ENCODE measurements around the gene PRKACG. TPM values are rescaled to one million over a fixed set of nuclear protein-coding genes. Genes with fewer than 3 reads are reported as not detected.
A peak's percentile ranks its signal among the peaks of the same experiment; 100 is the strongest.

PRKACG gene
- total RNA-seq, 3 donors from 2014 or later (not counting 1 experiment from before 2014, with no cell fraction given): not detected

- H3K4me3 ChIP-seq (ENCODE audit: low read length): no peak overlapping the region
- Mint-ChIP-seq H3K27ac (no peak overlapping the region), H3K4me1 (peaks cover 17 to 18% of the 10 kb centered on the region in 2 donors), H3K4me3 (no peak overlapping the region), H3K9me3 (no peaks in the 10 kb centered on the region), H3K36me3 (no peaks in the 10 kb centered on the region), H3K27me3 (ENCODE audit: low read depth in 2 of 2) (peaks cover 0 to 3% of the 10 kb centered on the region in 2 donors)
- ATAC-seq: no peak
- 76% methylated on average over 8 of the region's 8 CpGs for WGBS (ENCODE audit: insufficient coverage)
- peaks cover 14% of the 10 kb centered on the region for H3K4me1 ChIP-seq (ENCODE audit: control insufficient read depth, insufficient read depth, low read length)
- H3K27me3 ChIP-seq (ENCODE audit: control insufficient read depth, insufficient read depth, low read length): no peaks in the 10 kb centered on the region
- H3K27ac ChIP-seq (ENCODE audit: low read length): no peak overlapping the region
- H3K9me3 ChIP-seq (ENCODE audit: control insufficient read depth, insufficient read depth, low read length): no peaks in the 10 kb centered on the region
- DNase-seq: no peak
- TF ChIP-seq CTCF (IDR thresholded peaks at IDR 0.05): no peak
- H3K36me3 ChIP-seq (ENCODE audit: control insufficient read depth, insufficient read depth, low read length): no peaks in the 10 kb centered on the region
- intact Hi-C loops (cut with micrococcal nuclease): no loop called here
Observed at GRCh38 chr9:69003051-69003450, 10.9 kb downstream of the PRKACG start.

GRCh38 chr9:69001921-69002320 is 12.0 kb downstream of the PRKACG start:
- H3K9me3 ChIP-seq (ENCODE audit: control insufficient read depth, insufficient read depth, low read length): no peaks in the 10 kb centered on the region
- H3K36me3 ChIP-seq (ENCODE audit: control insufficient read depth, insufficient read depth, low read length): no peaks in the 10 kb centered on the region
- no peaks in the 10 kb centered on the region for H3K27me3 ChIP-seq (ENCODE audit: control insufficient read depth, insufficient read depth, low read length)
- Mint-ChIP-seq H3K4me1 (peaks cover 20% of the 10 kb centered on the region in 2 donors), H3K36me3 (no peaks in the 10 kb centered on the region), H3K27ac (no peak overlapping the region), H3K27me3 (ENCODE audit: low read depth in 2 of 2) (peaks cover 0 to 3% of the 10 kb centered on the region in 2 donors), H3K9me3 (no peaks in the 10 kb centered on the region), H3K4me3 (no peak overlapping the region)
- ATAC-seq (no peak), DNase-seq (no peak)
- H3K4me1 ChIP-seq (ENCODE audit: control insufficient read depth, insufficient read depth, low read length): peaks cover 15% of the 10 kb centered on the region
- WGBS (ENCODE audit: insufficient coverage): 79% methylated on average over 7 of the region's 8 CpGs
- TF ChIP-seq CTCF (IDR thresholded peaks at IDR 0.05): no peak
- H3K4me3 ChIP-seq (ENCODE audit: low read length): no peak overlapping the region
- intact Hi-C loops (cut with micrococcal nuclease): no loop called here
- no peak overlapping the region for H3K27ac ChIP-seq (ENCODE audit: low read length)

GRCh38 chr9:68999393-69000105 is 14.4 kb downstream of the PRKACG start:
- H3K27me3 Mint-ChIP-seq (ENCODE audit: low read depth in 2 of 2): peaks cover 0 to 3% of the 10 kb centered on the region in 2 donors
- H3K9me3 ChIP-seq (ENCODE audit: control insufficient read depth, insufficient read depth, low read length): no peaks in the 10 kb centered on the region
- no peaks in the 10 kb centered on the region for H3K9me3 Mint-ChIP-seq
- peaks cover 30% of the 10 kb centered on the region in 2 donors for H3K4me1 Mint-ChIP-seq
- ATAC-seq (peak; percentile 83 to 85 (median 84)), DNase-seq (peak; percentile 28 to 82)
- H3K4me1 ChIP-seq (ENCODE audit: control insufficient read depth, insufficient read depth, low read length): peaks cover 15% of the 10 kb centered on the region
- H3K27ac ChIP-seq (ENCODE audit: low read length): no peak overlapping the region
- H3K4me3 Mint-ChIP-seq: no peak overlapping the region
- no peaks in the 10 kb centered on the region for H3K36me3 ChIP-seq (ENCODE audit: control insufficient read depth, insufficient read depth, low read length)
- H3K27ac Mint-ChIP-seq: peak overlapping the region; percentile 26 to 30
- WGBS (ENCODE audit: insufficient coverage): 39% methylated on average over 8 of the region's 10 CpGs
- H3K27me3 ChIP-seq (ENCODE audit: control insufficient read depth, insufficient read depth, low read length): no peaks in the 10 kb centered on the region
- no peak overlapping the region for H3K4me3 ChIP-seq (ENCODE audit: low read length)
- intact Hi-C loops (cut with micrococcal nuclease): loop anchor here (1.0 kb wide), 1 partner anchor 415 kb away; no protein-coding TSS in a partner anchor
- no peaks in the 10 kb centered on the region for H3K36me3 Mint-ChIP-seq
- peak; percentile 78 for TF ChIP-seq CTCF (IDR thresholded peaks at IDR 0.05)
